Measurements from ENCODE around the gene YIPF3.

DNA sequence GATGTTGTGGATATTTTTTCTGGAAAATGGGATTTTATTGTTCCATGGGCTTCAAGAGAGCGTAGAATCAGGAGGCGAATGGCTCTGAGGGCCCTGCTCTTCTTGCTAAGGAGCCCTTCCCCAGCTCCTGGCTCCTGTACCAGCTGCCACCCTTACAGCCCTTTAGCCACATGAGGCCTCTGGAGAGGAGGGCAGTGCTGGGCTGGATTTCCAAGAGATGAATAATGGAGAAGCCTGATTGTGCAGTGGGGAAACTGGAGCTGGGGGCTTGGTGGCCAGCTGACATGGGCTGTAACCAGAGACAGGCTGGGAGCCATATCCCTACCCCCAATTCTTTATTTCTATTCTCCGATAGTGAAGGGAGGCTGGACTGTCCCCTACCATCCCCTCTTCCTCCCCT is 15.8 kb downstream of the YIPF3 start:
- TF ChIP-seq, protein P1, sequence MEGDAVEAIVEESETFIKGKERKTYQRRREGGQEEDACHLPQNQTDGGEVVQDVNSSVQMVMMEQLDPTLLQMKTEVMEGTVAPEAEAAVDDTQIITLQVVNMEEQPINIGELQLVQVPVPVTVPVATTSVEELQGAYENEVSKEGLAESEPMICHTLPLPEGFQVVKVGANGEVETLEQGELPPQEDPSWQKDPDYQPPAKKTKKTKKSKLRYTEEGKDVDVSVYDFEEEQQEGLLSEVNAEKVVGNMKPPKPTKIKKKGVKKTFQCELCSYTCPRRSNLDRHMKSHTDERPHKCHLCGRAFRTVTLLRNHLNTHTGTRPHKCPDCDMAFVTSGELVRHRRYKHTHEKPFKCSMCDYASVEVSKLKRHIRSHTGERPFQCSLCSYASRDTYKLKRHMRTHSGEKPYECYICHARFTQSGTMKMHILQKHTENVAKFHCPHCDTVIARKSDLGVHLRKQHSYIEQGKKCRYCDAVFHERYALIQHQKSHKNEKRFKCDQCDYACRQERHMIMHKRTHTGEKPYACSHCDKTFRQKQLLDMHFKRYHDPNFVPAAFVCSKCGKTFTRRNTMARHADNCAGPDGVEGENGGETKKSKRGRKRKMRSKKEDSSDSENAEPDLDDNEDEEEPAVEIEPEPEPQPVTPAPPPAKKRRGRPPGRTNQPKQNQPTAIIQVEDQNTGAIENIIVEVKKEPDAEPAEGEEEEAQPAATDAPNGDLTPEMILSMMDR (IDR thresholded peaks at IDR 0.05) = no peak
- no peak for TF ChIP-seq EZH2 (IDR thresholded peaks at IDR 0.05; ENCODE audit: borderline replicate concordance, insufficient read depth, low read depth, low read length, poor library complexity, severe bottlenecking)

All from B cell (primary cell).